T-helper 9 cell (primary cell): Measurements from ENCODE around the gene CBR1.
"Not testable (repeated sequence)": the region's sequence is repeated elsewhere in the genome, so short reads cannot be mapped to it uniquely, and the experiment has no call there.

Experiments
- DNase-seq: peaks from one replicate; pipeline ENCODE4 v3.0.0-alpha.2; 2020

CBR1 gene

GRCh38 chr21:36082237-36082664, 12.4 kb downstream of the CBR1 start:
- no peak for DNase-seq

- DNase-seq = no peak
These were observed 17.7 kb downstream of the CBR1 start for GRCh38 chr21:36087362-36088138.

GRCh38 chr21:36089946-36090345, 20.1 kb downstream of the CBR1 start:
- no peak for DNase-seq

DNA sequence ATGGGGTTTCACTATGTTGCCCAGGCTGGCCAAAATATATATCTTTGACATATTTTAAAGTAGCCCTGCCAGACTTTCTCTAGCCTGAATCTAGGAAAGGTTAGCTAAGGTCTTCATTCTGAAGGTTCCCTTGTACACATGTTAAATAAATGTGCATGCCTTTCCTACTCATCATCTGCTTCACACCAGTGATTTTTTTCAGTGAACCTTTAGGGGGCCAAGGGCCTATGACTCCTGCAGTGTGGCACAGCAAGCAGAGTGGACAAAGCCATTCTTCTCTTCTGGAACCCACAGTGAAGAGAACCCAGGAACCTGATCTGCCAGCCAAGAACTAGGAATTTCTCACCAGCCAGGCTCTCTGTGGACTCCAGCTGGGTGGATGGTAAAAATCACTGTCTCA, 22.9 kb downstream of the CBR1 start:
- DNase-seq = no peak

- DNase-seq = no peak
These were observed 23.7 kb downstream of the CBR1 start for GRCh38 chr21:36093512-36093911.

- DNase-seq = no peak
These were observed 26.8 kb downstream of the CBR1 start for GRCh38 chr21:36096398-36097290.

DNA sequence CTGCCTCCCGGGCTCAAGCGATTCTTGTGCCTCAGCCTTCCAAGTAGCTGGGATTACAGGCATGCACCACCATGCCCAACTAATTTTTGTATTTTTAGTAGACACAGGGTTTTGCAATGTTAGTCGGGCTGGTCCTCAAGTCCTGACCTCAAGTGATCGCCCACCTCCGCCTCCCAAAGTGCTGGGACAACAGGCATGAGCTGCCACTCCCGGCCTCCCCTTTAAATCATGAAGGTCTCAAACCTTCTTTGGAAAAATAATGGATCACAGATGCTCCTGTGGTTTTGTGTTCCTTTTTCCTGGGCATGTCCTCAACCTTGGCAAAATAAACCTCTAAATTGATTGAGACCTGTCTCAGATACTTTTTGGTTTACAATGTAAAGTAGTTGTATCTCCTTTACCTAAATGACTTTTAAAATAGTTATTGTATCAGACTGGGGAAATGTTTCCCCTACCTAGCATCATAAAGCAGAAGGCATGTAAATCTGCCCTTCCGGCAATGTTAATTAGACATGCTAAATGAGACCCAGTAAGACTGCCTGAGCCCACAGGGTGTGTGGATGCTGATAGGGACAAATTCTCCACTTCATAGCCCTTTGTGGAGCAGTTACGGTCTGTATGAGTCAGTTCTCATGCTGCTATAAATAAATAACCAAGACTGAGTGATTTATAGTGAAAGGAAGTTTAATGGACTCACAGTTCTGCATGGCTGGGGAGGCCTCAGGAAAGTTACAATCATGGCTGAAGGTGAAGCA, 27.8 kb downstream of the CBR1 start:
- no peak for DNase-seq

GRCh38 chr21:36098182-36098532, 28.3 kb downstream of the CBR1 start:
- no peak for DNase-seq

- DNase-seq = no peak
These were observed 29.2 kb downstream of the CBR1 start for GRCh38 chr21:36099000-36099399.

- DNase-seq = not testable (repeated sequence)
These were observed 29.9 kb downstream of the CBR1 start for GRCh38 chr21:36099695-36100211.

DNA sequence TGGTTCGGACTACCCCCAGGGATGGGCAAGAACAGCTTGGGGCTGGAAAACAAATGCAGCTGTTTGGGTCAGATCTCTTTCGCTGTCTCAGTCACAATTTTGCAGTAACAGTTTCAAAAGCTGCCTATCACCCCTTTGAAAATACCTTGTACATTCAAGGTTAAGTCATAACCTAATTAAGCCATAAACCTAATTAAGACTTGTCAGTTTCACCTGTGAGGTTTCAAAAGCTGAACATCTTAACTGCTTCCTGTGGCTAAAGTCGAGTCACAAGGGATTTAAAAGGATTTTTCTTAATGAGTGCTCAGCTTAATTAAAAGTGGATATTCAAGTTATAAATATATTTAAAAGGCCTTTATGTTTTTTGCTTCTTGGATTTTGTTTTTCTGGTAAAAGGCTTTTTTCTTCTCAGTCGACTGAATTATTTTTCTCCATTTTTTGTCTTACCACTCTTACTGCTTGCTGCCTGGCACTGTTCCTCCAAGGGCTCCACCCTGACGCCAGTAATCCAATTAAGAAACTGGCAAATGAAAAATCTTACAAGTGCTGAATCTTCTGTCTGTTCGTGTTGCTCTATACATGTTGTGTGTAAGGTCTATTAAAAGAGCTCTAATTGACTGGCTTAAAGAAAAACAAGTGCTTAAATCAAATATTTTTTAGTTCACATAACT, 31.3 kb downstream of the CBR1 start:
- DNase-seq = no peak

- DNase-seq = no peak
These were observed 33.6 kb downstream of the CBR1 start for GRCh38 chr21:36103434-36103833.

- DNase-seq = peak; percentile 18
These were observed 34.8 kb downstream of the CBR1 start for GRCh38 chr21:36104317-36105300.

DNA sequence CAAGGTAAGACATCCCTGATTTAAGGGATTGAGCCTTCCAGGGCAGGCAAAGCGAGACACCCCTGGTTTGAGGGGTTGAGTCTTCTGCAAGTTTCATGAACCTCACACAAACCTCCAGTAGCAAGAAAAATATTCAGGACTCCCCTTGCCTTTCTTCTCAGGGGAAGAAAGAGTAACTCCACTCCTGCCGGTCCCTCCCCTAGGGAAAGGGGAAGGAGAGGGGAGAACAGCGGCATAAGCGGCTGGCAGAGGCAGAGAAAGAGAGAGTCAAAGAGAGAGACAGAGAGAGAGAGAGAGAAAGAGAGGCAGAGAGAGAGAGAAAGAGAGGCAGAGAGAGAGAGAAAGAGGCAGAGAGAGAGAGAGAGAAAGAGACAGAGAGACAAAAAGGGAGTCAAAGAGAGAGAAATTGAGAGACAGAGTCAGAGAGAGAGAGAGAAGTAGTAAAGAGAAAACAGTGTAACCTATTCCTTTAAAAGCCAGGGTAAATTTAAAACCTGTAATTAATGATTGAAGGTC, 35.6 kb downstream of the CBR1 start:
- DNase-seq = no peak

DNA sequence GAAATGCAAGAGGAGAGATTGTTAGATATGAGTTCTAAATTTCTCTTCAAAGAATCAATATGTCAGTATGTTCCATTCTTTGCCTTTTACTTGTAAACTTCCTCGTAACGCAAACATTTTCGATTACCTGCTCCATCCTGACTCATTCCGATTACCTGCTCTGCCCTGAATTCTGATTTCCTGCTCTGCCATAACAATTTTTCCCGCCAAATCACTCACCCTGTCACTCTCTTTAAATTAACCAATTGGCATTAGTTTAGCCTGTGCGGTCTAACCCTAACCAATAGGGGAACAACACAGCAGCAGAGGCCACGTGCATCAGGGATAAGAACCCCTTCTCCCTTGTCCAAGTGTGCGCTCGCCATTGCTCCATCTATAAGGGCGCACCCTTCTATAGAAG, 40.0 kb downstream of the CBR1 start:
- no peak for DNase-seq

GRCh38 chr21:36111238-36111637, 41.4 kb downstream of the CBR1 start:
- DNase-seq = no peak

DNA sequence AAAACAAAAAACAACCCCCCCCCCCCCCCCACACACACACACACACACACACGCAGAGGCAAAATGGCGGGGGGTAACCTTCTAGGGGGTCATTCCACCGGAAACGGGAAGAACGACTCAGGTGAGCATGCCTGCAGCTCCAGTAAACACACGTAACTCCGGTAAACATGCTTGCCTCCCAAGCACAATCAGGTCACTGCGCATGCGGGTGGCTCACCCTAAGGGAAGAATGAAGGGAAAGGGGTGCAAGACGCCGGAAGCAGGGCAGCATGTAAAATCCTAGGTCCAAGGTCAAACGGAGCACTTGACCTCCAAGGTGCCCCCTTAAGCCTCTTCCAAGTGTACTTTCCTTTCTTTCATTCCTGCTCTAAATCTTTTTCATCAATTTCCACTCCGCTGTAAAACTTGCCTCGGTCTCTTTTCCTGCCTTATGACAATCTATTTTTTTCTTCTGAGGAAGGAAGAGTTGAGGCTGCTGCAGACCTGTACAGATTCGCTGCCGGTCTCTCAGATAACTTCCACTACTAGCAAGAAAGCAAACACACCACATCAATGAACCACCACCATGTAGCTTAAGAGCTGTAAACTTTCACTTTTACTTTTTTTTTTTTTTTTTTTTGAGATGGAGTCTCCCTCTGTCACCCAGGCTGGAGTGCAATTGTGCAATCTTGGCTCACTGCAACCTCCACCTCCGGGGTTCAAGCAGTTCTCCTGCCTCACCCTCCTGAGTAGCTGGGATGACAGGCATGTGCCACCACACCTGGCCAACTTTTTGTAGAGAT, 44.0 kb downstream of the CBR1 start:
- DNase-seq = peak; percentile 52

GRCh38 chr21:36115138-36115730, 45.4 kb downstream of the CBR1 start:
- no peak for DNase-seq

DNA sequence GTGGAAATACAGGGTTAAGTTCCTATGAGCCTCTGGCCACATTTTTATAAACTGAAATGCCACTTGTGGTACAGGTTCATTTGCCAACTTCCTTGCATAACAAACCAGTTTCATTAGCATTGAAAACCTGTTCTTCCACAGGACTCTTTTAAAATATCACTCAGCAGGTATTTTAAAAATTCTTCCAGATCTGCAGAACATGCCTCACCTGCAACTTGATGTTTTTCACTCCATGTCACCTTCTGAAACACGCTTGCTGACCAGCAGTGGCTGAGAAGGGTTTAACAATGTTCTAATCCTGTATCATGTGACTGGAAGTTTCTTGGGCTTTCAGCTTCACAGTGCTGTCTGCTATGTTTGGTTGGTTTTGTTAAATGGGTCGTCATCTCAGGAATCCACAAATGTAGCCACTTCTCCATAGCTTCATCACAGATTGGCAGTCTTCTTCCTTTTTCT, 47.5 kb downstream of the CBR1 start:
- no peak for DNase-seq
